SK-N-SH (cell line): ENCODE data around the gene RBM33. TPM values are rescaled to one million over a fixed set of nuclear protein-coding genes. Genes with fewer than 3 reads are reported as not detected.

Experiments
- CTCF ChIA-PET: fragments of 300-600, 350-600 bp; formaldehyde crosslinking; extraction: SDS; loops from one replicate; lab custom pipeline; 2021; lab: Yijun Ruan, JAX
- POLR2A ChIA-PET: fragments of 350-600 bp; sonication (Branson Sonifier 250); formaldehyde crosslinking; extraction: SDS; loops from one replicate; lab custom pipeline; 2020; ENCODE audit warnings: antibody characterized with exemption, inconsistent platforms; lab: Yijun Ruan, JAX
- DNase-seq: peaks from one replicate; pipeline ENCODE4 v3.0.0; 2012
- H2AFZ ChIP-seq: fragments of 200-600 bp; sonication (generic); 2 replicates; pipeline ENCODE4 v1.8.1; 2016; ENCODE audit warnings: antibody characterized with exemption, mild to moderate bottlenecking, low read depth
- H3F3A ChIP-seq: fragments of 200-600 bp; sonication (generic); replicated peaks from 2 replicates; pipeline ENCODE3; 2016; ENCODE audit warnings: antibody characterized with exemption, mild to moderate bottlenecking; ENCODE audit not compliant: insufficient read depth
- H3K27ac ChIP-seq, 2 experiments: fragments of 200-500 bp in 1 of 2; fragments of 200-600 bp in 1 of 2; sonication (Bioruptor generic) in 1 of 2; sonication (generic), shearing (Covaris generic) in 1 of 2; 2 replicates each; pipeline versions ENCODE4 v1.5.1 to v1.6.1; 2014 to 2016; ENCODE audit warnings: low read depth in 2 of 2, inconsistent platforms in 1 of 2, low read length in 1 of 2, mild to moderate bottlenecking in 1 of 2, mixed read lengths in 1 of 2
- H3K27me3 ChIP-seq: fragments of 200-600 bp; sonication (generic), shearing (Covaris generic); 2 replicates; pipeline ENCODE4 v1.6.1; 2016; ENCODE audit warnings: mixed run types; ENCODE audit not compliant: insufficient read depth
- H3K36me3 ChIP-seq, 2 experiments: fragments of 200-500 bp in 1 of 2; fragments of 200-600 bp in 1 of 2; sonication (Bioruptor generic) in 1 of 2; sonication (generic) in 1 of 2; replicated peaks in 1 of 2; 2 replicates each; pipeline versions ENCODE3 to v1.5.1; 2014 to 2016; ENCODE audit warnings: low read length in 1 of 2, mild to moderate bottlenecking in 1 of 2; ENCODE audit not compliant: insufficient read depth in 2 of 2, control insufficient read depth in 1 of 2
- H3K4me1 ChIP-seq, 2 experiments: fragments of 200-500 bp in 1 of 2; fragments of 200-600 bp in 1 of 2; sonication (Bioruptor generic) in 1 of 2; sonication (generic), shearing (Covaris generic) in 1 of 2; 2 replicates each; pipeline versions ENCODE4 v1.5.1 to v1.6.1; 2014 to 2016; ENCODE audit warnings: low read depth in 1 of 2, low read length in 1 of 2, mixed run types in 1 of 2; ENCODE audit not compliant: insufficient read depth in 2 of 2, control insufficient read depth in 1 of 2
- H3K4me2 ChIP-seq: fragments of 200-600 bp; sonication (generic), shearing (Covaris generic); 2 replicates; pipeline ENCODE4 v1.6.1; 2017; ENCODE audit warnings: mixed run types
- H3K4me3 ChIP-seq, 2 experiments: fragments of 200-500 bp in 1 of 2; fragments of 200-600 bp in 1 of 2; sonication (Bioruptor generic) in 1 of 2; sonication (generic), shearing (Covaris generic) in 1 of 2; 2 replicates each; pipeline versions ENCODE4 v1.5.1 to v1.8.1; 2014 to 2016; ENCODE audit warnings: low read depth in 2 of 2, inconsistent platforms in 1 of 2, low read length in 1 of 2, mild to moderate bottlenecking in 1 of 2, mixed read lengths in 1 of 2, moderate library complexity in 1 of 2
- H3K79me2 ChIP-seq: fragments of 200-600 bp; sonication (generic); 2 replicates; pipeline ENCODE4 v1.8.1; 2017; ENCODE audit warnings: mild to moderate bottlenecking; ENCODE audit not compliant: insufficient read depth
- H3K9ac ChIP-seq: fragments of 200-600 bp; sonication (generic); 2 replicates; pipeline ENCODE4 v1.6.1; 2017; ENCODE audit warnings: mixed run types
- H3K9me2 ChIP-seq: fragments of 200-600 bp; sonication (generic); 2 replicates; pipeline ENCODE4 v1.6.1; 2017; ENCODE audit warnings: mixed run types
- H3K9me3 ChIP-seq: fragments of 200-600 bp; sonication (generic); 2 replicates; pipeline ENCODE4 v1.6.1; 2017; ENCODE audit warnings: mixed run types, mild to moderate bottlenecking, moderate library complexity
- H4K20me1 ChIP-seq: fragments of 200-600 bp; sonication (generic); 2 replicates; pipeline ENCODE4 v1.6.1; 2017; ENCODE audit warnings: mild to moderate bottlenecking, mixed run types; ENCODE audit not compliant: insufficient read depth
- ELF1 ChIP-seq: IDR thresholded peaks from 2 replicates; pipeline ENCODE4 v1.4.0; 2012
- EZH2phosphoT487 ChIP-seq: fragments of 200-600 bp; sonication (generic); IDR thresholded peaks from 2 replicates; pipeline ENCODE4 v1.6.1; 2017; ENCODE audit warnings: low read depth, mixed run types, mild to moderate bottlenecking, antibody characterized with exemption, moderate library complexity, borderline replicate concordance
- FOXJ3 ChIP-seq: sonication (generic); formaldehyde crosslinking; IDR thresholded peaks from 2 replicates; pipeline ENCODE4 v1.5.1; 2020; ENCODE audit warnings: mild to moderate bottlenecking, missing genetic modification reagents
- FOXM1 ChIP-seq: IDR thresholded peaks from 2 replicates; pipeline ENCODE4 v1.4.0; 2012; ENCODE audit warnings: low read depth, mild to moderate bottlenecking
- GABPA ChIP-seq: IDR thresholded peaks from 2 replicates; pipeline ENCODE4 v1.4.0; 2012; ENCODE audit warnings: low read depth, mild to moderate bottlenecking
- GATA2 ChIP-seq: sonication (generic); formaldehyde crosslinking; IDR thresholded peaks from 2 replicates; pipeline ENCODE4 v1.5.0; 2020; ENCODE audit warnings: mild to moderate bottlenecking, missing genetic modification reagents
- POLR2AphosphoS5 ChIP-seq: IDR thresholded peaks from 2 replicates; pipeline ENCODE4 v1.6.1; 2012; ENCODE audit warnings: low read depth, low read length
- RCOR1 ChIP-seq: fragments of 150-350 bp; IDR thresholded peaks from 2 replicates; pipeline ENCODE4 v1.6.1; 2017; ENCODE audit warnings: antibody characterized with exemption, low read length
- RXRA ChIP-seq: IDR thresholded peaks from 2 replicates; pipeline ENCODE4 v1.4.0; 2012; ENCODE audit warnings: low read depth, mild to moderate bottlenecking, borderline replicate concordance
- SIN3A ChIP-seq: IDR thresholded peaks from 2 replicates; pipeline ENCODE4 v1.6.1; 2012; ENCODE audit warnings: low read depth, mild to moderate bottlenecking, low read length, moderate library complexity, borderline replicate concordance
- SMC3 ChIP-seq: IDR thresholded peaks from 2 replicates; pipeline ENCODE4 v1.6.1; 2012; ENCODE audit warnings: low read depth, low read length, improper control_type of control experiment
- TCF12 ChIP-seq: IDR thresholded peaks from 2 replicates; pipeline ENCODE4 v1.4.0; 2012
- TEAD4 ChIP-seq: IDR thresholded peaks from 2 replicates; pipeline ENCODE4 v1.4.0; 2012; ENCODE audit warnings: mild to moderate bottlenecking, borderline replicate concordance; ENCODE audit not compliant: insufficient read depth
- YY1 ChIP-seq: IDR thresholded peaks from 2 replicates; pipeline ENCODE4 v1.4.0; 2012; ENCODE audit warnings: low read depth, mild to moderate bottlenecking
- WGBS: methylation state at CpG from one replicate; pipeline ENCODE4 v1.1.6; 2017; ENCODE audit warnings: low lambda C conversion rate; 5-methylcytosine and 5-hydroxymethylcytosine counted together
- polyA plus RNA-seq, 3 experiments: library from polyadenylated mRNA; depleted of rRNA; stranded (reverse); fragments of >200 nt; gene quantifications; 2 replicates each; pipeline ENCODE4 v1.2.3, GENCODE V29; 2012
- TF ChIP-seq, protein P1 (sequence below): IDR thresholded peaks from 2 replicates; pipeline ENCODE4 v1.4.0; 2012; ENCODE audit warnings: low read depth
- TF ChIP-seq, protein P2 (sequence below): IDR thresholded peaks from 2 replicates; pipeline ENCODE4 v1.6.1; 2012; ENCODE audit warnings: mild to moderate bottlenecking, low read depth, low read length, moderate library complexity
- TF ChIP-seq, protein P3 (sequence below): fragments of 200-600 bp; sonication (generic); IDR thresholded peaks from 2 replicates; pipeline ENCODE4 v1.6.1; 2017; ENCODE audit warnings: antibody characterized with exemption, mild to moderate bottlenecking, moderate library complexity

RBM33 gene
- polyA plus RNA-seq, 1 of the 3 experiments (the other 2 are of a cell fraction): 13.8 TPM

DNA sequence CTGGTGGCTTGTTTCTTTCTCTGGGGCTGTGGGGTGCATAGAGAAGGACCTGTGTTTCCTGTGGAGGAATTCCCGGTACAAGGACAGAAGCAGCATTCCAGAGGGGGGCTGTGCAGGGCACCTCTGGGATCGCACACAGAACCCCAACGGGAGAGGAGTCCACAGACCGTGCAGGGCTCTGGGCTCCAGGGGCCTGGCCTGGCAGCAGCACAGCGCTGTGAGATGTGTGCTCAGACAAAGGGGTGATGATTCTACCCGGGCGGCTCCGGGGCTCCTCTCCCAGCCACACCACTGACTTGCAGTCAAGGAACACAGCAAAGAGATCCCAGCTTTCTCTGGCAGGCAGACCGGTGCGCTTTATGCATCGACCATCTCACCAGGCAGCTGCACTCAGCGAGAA, 174.7 kb downstream of the RBM33 start:
- H3K9me3 ChIP-seq: no peaks in the 10 kb centered on the region
- no peaks in the 10 kb centered on the region for H4K20me1 ChIP-seq
- no peaks in the 10 kb centered on the region for H3K36me3 ChIP-seq
- CTCF ChIA-PET: no interaction called here
- no peak overlapping the region for H3K4me3 ChIP-seq
- H3K4me1 ChIP-seq: no peaks in the 10 kb centered on the region
- H3K79me2 ChIP-seq: no peaks in the 10 kb centered on the region
- POLR2A ChIA-PET: no interaction called here
- no peak for DNase-seq
- TF ChIP-seq SMC3 (no peak), RXRA (no peak), FOXJ3 (CRISPR knock-in tag) (no peak), POLR2AphosphoS5 (no peak), GATA2 (no peak), FOXM1 (no peak), EZH2phosphoT487 (no peak), TCF12 (no peak), TEAD4 (no peak), ELF1 (no peak), GABPA (no peak), SIN3A (no peak), RCOR1 (no peak), YY1 (no peak)
- TF ChIP-seq, protein P1, sequence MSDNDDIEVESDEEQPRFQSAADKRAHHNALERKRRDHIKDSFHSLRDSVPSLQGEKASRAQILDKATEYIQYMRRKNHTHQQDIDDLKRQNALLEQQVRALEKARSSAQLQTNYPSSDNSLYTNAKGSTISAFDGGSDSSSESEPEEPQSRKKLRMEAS: no peak
- TF ChIP-seq, protein P2, sequence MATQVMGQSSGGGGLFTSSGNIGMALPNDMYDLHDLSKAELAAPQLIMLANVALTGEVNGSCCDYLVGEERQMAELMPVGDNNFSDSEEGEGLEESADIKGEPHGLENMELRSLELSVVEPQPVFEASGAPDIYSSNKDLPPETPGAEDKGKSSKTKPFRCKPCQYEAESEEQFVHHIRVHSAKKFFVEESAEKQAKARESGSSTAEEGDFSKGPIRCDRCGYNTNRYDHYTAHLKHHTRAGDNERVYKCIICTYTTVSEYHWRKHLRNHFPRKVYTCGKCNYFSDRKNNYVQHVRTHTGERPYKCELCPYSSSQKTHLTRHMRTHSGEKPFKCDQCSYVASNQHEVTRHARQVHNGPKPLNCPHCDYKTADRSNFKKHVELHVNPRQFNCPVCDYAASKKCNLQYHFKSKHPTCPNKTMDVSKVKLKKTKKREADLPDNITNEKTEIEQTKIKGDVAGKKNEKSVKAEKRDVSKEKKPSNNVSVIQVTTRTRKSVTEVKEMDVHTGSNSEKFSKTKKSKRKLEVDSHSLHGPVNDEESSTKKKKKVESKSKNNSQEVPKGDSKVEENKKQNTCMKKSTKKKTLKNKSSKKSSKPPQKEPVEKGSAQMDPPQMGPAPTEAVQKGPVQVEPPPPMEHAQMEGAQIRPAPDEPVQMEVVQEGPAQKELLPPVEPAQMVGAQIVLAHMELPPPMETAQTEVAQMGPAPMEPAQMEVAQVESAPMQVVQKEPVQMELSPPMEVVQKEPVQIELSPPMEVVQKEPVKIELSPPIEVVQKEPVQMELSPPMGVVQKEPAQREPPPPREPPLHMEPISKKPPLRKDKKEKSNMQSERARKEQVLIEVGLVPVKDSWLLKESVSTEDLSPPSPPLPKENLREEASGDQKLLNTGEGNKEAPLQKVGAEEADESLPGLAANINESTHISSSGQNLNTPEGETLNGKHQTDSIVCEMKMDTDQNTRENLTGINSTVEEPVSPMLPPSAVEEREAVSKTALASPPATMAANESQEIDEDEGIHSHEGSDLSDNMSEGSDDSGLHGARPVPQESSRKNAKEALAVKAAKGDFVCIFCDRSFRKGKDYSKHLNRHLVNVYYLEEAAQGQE: no peak
- TF ChIP-seq, protein P3, sequence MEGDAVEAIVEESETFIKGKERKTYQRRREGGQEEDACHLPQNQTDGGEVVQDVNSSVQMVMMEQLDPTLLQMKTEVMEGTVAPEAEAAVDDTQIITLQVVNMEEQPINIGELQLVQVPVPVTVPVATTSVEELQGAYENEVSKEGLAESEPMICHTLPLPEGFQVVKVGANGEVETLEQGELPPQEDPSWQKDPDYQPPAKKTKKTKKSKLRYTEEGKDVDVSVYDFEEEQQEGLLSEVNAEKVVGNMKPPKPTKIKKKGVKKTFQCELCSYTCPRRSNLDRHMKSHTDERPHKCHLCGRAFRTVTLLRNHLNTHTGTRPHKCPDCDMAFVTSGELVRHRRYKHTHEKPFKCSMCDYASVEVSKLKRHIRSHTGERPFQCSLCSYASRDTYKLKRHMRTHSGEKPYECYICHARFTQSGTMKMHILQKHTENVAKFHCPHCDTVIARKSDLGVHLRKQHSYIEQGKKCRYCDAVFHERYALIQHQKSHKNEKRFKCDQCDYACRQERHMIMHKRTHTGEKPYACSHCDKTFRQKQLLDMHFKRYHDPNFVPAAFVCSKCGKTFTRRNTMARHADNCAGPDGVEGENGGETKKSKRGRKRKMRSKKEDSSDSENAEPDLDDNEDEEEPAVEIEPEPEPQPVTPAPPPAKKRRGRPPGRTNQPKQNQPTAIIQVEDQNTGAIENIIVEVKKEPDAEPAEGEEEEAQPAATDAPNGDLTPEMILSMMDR: no peak
- WGBS: 15% methylated on average over 11 of the region's 12 CpGs
- H3K27me3 ChIP-seq: peaks cover 94% of the 10 kb centered on the region
- H3K4me2 ChIP-seq: no peak overlapping the region
- H3K9ac ChIP-seq: no peak overlapping the region
- H3F3A ChIP-seq: no peaks in the 10 kb centered on the region
- H3K27ac ChIP-seq: no peak overlapping the region
- H3K9me2 ChIP-seq: no peaks in the 10 kb centered on the region
- no peak overlapping the region for H2AFZ ChIP-seq
